Measurements from ENCODE around the gene ASCC1. TPM values are rescaled to one million over a fixed set of nuclear protein-coding genes. Genes with fewer than 3 reads are reported as not detected.

The ASCC1 gene
- total and polyA plus RNA-seq, 7 donors, result 15.3 to 37.0 (median 19.3) TPM

DNA sequence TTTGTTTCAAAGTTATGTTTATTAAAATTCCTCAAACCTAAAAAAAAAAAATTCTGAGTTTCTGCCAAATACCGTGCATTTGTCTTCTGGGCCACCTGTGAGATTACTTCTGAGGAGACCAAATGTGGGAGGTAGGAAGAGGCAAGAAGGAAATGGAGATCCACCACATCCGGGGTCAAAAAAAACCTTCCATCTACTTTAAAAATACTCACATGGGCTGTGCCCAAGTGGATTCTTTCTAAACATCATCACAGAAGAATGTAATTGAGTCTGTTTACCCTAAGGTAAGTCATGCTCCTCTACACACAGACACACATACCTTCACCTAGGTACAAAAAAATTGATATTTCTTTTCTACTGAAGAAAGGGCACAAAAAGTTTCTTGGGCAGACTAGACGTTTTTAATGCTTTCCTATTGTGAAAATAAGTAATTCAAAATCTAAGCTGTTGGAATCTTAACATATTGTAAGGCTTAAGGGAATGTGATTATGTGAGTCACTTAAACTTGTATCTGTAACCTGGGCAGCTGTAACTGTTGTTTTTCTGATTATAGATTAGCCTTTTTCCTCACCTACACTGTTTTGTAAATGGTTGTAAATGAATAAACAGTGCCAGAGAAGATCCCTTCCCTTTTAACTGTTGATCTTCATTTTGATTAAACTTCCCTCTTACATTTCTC, 108.6 kb downstream of the ASCC1 start:
- DNase-seq (no peak), ATAC-seq (no peak)
- H3K36me3 ChIP-seq (ENCODE audit: insufficient read depth in 1 of 2, low read depth in 1 of 2), result peaks cover 0 to 4% of the 10 kb centered on the region in 2 donors
- peaks cover 13% of the 10 kb centered on the region for H3K4me1 ChIP-seq
- H3K27ac ChIP-seq, result no peak overlapping the region
- no peaks in the 10 kb centered on the region for H3K27me3 ChIP-seq (ENCODE audit: insufficient read depth in 3 of 3, low read length in 2 of 3)
- H3K9me3 ChIP-seq, result no peaks in the 10 kb centered on the region
- TF ChIP-seq, protein P1, sequence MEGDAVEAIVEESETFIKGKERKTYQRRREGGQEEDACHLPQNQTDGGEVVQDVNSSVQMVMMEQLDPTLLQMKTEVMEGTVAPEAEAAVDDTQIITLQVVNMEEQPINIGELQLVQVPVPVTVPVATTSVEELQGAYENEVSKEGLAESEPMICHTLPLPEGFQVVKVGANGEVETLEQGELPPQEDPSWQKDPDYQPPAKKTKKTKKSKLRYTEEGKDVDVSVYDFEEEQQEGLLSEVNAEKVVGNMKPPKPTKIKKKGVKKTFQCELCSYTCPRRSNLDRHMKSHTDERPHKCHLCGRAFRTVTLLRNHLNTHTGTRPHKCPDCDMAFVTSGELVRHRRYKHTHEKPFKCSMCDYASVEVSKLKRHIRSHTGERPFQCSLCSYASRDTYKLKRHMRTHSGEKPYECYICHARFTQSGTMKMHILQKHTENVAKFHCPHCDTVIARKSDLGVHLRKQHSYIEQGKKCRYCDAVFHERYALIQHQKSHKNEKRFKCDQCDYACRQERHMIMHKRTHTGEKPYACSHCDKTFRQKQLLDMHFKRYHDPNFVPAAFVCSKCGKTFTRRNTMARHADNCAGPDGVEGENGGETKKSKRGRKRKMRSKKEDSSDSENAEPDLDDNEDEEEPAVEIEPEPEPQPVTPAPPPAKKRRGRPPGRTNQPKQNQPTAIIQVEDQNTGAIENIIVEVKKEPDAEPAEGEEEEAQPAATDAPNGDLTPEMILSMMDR (IDR thresholded peaks at IDR 0.05), result no peak
- WGBS, 3 donors, result 46 to 60% (median 50%) methylated on average over 3 of the region's 3 CpGs
- intact Hi-C loops (cut with DNase I), result loop anchor here in 1 of 2 donors (5.0 kb wide), 1 partner anchor 50 kb away; no protein-coding TSS in a partner anchor
- no peak overlapping the region for H3K4me3 ChIP-seq

DNA sequence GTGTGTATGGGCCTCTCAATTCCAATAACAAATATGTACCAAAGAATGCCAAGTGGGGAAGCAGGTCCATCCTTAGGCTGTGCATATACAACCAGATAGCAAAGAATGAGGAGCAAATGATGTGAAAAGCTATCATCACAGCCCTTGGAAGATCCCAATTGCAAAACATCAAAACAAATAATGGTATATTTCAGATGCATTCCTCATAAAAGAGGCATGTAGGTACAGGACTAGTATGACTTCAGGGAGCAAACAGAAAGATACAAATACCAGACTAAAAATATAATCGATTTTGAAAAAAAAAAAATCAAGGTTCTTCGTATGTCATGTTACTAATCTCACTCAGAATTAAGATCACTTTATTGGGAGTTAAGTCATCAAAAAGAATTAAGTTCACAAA, 109.2 kb downstream of the ASCC1 start:
- H3K27me3 ChIP-seq (ENCODE audit: insufficient read depth in 3 of 3, low read length in 2 of 3), result no peaks in the 10 kb centered on the region
- no peak for ATAC-seq
- TF ChIP-seq, protein P1 (IDR thresholded peaks at IDR 0.05), result no peak
- no peaks in the 10 kb centered on the region for H3K9me3 ChIP-seq
- no peak overlapping the region for H3K27ac ChIP-seq
- 90 to 96% (median 94%) methylated on average over 2 of the region's 2 CpGs for WGBS, 3 donors
- intact Hi-C loops (cut with DNase I), result loop anchor here in 1 of 2 donors (5.0 kb wide), 1 partner anchor 50 kb away; no protein-coding TSS in a partner anchor
- H3K4me1 ChIP-seq, result peaks cover 13% of the 10 kb centered on the region
- H3K4me3 ChIP-seq, result no peak overlapping the region
- H3K36me3 ChIP-seq (ENCODE audit: insufficient read depth in 1 of 2, low read depth in 1 of 2), result peaks cover 0 to 10% of the 10 kb centered on the region in 2 donors
- DNase-seq, result no peak

DNA sequence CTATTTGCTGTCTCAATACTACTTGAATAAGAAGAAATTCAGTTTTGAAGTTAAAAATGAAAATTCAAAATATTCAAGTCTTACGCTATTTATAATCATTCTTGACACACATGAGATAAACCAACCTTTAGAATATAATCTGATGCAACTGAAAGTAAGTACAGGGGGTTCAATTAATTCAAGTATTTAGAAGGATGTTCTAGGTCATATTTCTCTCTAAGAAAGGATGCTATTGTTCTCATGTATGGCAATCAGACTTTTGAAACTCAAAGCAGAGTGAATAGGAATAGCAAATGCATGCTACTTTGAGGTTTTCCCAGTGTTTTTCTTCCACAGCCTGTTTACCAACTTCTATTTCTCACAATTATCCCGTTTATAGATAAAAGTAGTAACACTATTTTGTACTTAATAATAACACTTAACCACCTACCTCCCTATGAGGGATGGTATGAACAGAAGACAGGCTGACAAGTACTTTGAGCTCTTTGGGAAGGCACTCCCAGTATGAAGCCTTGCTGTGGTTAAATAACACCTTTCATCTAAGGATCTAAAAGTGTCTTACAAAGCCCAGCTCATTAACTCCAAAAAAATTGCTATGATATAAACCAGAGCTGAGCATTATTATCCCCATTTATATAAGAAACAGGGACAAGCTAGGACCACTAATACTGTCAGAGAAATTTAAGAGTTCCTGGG, 109.8 kb downstream of the ASCC1 start:
- Histone ChIP-seq H3K4me1 (peaks cover 13% of the 10 kb centered on the region), H3K9me3 (no peaks in the 10 kb centered on the region), H3K27ac (no peak overlapping the region), H3K4me3 (no peak overlapping the region), H3K27me3 (ENCODE audit: insufficient read depth in 3 of 3, low read length in 2 of 3) (no peaks in the 10 kb centered on the region), H3K36me3 (ENCODE audit: insufficient read depth in 1 of 2, low read depth in 1 of 2) (peaks cover 0 to 15% of the 10 kb centered on the region in 2 donors)
- DNase-seq, result no peak
- ATAC-seq, result no peak
- intact Hi-C loops (cut with DNase I), result loop anchor here in 1 of 2 donors (5.0 kb wide), 1 partner anchor 51 kb away; no protein-coding TSS in a partner anchor
- TF ChIP-seq, protein P1 (IDR thresholded peaks at IDR 0.05), result no peak
- 91 to 94% (median 92%) methylated on average over 2 of the region's 2 CpGs for WGBS, 3 donors

DNA sequence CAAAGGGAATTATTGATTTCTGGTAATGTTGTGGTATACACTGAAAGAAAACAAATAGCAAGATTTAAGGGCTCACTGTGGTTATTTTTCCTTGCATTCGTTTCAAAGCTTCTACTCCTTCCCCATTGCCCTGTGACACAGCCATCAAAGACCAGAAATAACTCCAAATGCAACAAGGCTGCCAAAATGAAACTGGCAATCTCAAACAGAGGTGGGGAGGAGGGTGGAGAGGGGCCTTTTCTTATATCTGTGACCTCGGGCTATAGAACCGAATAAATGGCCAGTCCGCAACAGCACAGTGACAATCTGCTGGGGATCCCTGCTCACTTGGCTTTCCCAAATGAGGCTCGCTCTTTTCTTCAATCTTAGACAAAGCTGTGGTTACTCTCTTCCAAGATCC, 110.4 kb downstream of the ASCC1 start:
- Histone ChIP-seq H3K4me1 (peaks cover 13% of the 10 kb centered on the region), H3K4me3 (no peak overlapping the region), H3K36me3 (ENCODE audit: insufficient read depth in 1 of 2, low read depth in 1 of 2) (peaks cover 0 to 21% of the 10 kb centered on the region in 2 donors), H3K27ac (no peak overlapping the region), H3K27me3 (ENCODE audit: insufficient read depth in 3 of 3, low read length in 2 of 3) (no peaks in the 10 kb centered on the region), H3K9me3 (no peaks in the 10 kb centered on the region)
- WGBS, 3 donors, result 47 to 80% (median 52%) methylated on average over 5 of the region's 5 CpGs
- DNase-seq, result no peak
- ATAC-seq, result peak in 3 of 4 donors; percentile 19 to 72 (median 42)
- intact Hi-C loops (cut with DNase I), result loop anchor here in 1 of 2 donors (5.0 kb wide), 1 partner anchor 52 kb away; no protein-coding TSS in a partner anchor
- TF ChIP-seq, protein P1 (IDR thresholded peaks at IDR 0.05), result no peak

Data from psoas muscle (tissue), 8 donors.